ENCODE data around the gene CNIH1.
A peak's percentile ranks its signal among the peaks of the same experiment; 100 is the strongest.

Gene CNIH1

DNA sequence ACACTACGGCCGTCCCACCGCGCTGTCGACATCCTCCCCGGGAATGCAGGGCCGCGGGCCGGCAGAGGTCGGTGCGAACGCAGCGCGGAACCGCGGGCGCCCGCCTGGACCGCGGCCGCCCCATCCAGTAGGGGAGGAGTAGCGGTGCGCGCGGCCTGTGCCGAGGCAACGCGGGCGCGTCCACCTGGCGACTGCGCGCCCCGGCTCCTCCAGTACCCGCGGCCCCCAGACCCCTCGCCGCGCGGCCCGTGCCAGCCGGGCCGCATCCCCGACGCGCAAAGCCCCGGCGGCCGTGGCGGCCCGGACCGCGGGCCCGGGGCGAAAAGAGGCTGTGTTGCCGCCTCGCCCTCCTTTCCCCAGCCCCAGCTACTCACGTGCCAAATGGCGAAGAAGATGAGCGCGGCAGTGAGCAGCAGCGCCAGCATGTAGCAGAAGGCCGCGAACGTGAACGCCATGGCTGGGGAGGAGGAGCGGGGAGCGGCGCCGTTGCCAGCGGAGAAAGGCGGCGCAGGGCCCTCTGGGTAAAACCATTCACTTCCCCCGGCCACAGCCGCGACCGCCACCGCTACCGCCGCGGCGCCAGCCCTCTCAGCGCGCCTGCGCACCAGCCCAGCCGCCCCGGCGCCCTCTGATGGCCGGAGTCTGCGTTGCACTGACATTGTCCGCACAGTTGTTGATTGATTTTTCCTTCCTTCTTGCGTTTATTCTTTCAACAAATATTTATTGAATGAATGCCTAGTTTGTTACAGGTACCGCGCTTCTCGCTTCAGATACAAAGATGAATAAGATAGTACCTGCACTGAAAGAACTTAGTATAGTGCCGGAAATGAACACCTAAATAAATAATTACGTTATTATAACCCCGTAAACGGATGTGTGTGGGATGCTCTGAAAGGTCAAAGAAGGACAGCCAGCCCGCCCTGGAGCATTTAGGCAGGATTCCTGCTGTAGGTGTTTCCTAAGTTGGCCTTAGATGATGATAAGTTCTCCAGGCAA is at the start of gene CNIH1:
Gene CNIH1, minus strand, starts transcription at position 502 of the 996 bp plus-strand sequence. Its CDS starts 47 bp downstream, at position 455.
- peak; percentile 58 for DNase-seq (ENCODE audit: low read depth)

DNA sequence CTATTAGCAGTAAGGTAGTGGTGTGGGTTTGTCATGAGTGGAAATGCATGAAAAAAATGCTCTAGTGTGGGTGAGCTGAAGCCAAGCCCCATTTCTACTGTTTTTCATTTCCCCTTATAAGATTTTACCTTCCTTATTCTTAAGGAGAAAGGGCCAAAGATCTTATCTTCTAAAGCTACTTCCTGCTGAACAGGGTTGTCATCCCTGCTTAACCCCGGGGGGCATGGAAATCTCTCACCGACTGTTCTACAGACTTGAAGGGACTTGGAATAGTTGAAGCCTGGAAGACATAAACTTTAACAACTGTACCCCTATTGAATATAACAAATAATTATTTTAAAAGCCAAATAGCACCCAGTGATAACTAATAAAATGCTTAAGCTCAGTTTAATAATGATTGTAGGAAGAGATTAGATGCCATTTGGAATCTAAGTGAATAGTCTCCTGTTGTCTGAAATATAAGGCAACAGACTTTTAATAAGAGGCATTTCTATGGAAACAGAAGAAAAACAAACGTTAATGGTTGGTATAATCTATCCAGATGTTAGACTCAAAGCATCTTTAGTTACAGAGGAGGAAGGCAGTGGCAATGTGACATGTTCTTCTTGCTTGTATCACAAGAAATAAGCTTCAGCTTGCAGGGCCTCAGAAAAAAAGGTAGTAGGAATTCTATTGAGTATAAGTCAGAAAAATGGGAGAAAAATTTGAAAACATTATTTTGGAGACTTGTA is 49.4 kb upstream of the CNIH1 start:
- DNase-seq (ENCODE audit: low read depth): no peak

GRCh38 chr14:54489731-54490444 is 48.7 kb upstream of the CNIH1 start:
- DNase-seq (ENCODE audit: low read depth): no peak

DNA sequence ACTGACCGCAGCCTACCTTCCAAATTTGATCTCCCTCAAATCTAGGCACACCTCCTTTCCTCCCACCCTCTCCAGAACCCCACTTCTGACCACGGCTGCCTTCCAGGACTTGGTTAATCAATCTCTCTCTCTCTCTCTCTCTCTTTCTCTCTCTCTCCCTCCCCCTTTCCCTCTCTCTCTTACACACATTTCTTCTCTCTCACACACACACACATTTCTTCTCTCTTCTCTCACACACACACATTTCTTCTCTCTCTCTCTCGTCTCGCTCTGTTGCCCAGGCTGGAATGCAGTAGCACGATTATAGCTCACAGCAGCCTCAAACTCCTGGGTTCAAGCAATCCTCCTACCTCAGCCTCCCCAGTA is 48.1 kb upstream of the CNIH1 start:
- DNase-seq (ENCODE audit: low read depth): no peak

GRCh38 chr14:54488646-54489317 is 47.6 kb upstream of the CNIH1 start, which contains the start of gene GMFB:
Gene GMFB (minus strand): TSS chr14:54488980. CDS start chr14:54488927, 53 bp downstream.
- DNase-seq (ENCODE audit: low read depth): peak; percentile 68

DNA sequence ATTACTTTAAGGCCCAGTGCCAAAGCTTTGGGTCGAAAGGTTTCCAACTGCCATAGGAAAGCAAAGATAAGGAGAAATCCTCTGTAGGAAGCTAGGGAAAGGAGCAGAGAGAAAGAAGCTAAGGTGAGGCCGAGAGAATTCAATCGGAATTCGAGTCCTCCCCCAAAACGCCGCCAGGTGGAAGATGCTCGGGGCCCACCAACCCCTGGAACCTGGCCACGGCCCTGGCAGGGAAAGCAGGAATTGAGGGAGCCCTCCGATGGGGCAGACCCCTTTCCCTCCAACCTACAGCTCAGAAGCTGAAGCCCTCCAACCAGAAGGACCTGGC is 47.1 kb upstream of the CNIH1 start:
- no peak for DNase-seq (ENCODE audit: low read depth)

- no peak for DNase-seq (ENCODE audit: low read depth)
Measured at GRCh38 chr14:54487771-54488170, 46.6 kb upstream of the CNIH1 start.

- no peak for DNase-seq (ENCODE audit: low read depth)
Measured at GRCh38 chr14:54486685-54487084, 45.5 kb upstream of the CNIH1 start.

GRCh38 chr14:54483846-54484245 is 42.7 kb upstream of the CNIH1 start:
- DNase-seq (ENCODE audit: low read depth): no peak

GRCh38 chr14:54483073-54483745 is 42.0 kb upstream of the CNIH1 start:
- DNase-seq (ENCODE audit: low read depth): no peak

DNA sequence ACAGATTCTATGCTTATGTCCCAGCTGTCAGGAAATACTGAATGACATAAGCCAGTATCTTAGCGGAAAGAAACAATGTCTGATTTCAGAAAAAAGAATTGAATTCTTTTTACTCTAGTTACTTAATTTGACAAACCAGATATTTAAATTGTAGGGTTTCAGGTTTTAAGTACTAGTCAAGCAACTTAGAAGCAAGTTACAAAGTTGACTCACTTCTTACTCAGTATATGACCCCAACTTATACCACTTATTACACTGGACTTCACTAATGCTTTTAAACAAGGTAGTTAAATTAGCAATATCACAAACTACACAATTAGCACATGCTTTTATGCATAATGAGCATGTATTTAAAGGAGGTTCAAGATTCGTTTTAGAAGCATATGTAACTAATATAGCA is 40.5 kb upstream of the CNIH1 start:
- no peak for DNase-seq (ENCODE audit: low read depth)

DNA sequence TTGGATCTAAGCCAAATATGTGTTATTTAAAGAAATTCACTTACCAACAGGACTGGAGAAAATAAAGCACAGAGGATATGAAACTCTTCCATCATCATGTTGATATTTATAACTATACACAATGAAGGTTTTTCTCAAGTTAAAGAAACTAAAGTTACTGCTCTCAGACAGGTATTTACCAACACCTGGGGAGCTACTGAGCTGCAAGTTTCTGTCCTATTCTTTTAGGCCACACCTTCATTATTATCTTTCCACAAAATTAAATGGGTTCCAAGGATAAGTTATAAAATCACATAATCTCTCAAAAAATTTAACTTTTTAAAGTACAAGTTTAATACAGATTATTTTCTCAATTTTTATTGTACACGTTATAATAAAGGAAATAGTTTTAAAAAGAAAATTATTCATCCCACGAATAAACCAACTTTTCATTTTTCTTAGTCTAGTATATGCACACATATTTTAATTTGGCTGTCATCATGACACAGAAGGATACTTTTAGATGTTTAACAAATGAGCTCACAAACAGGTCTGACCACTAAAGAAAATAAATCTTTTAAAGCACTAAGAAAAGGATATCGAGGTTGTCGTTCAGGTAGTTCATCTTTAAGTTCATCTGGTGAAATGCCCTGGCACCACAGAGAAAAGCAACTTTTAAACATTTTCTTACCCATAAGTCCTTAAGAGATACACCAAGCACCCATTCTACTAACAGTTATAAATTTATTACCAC is 39.8 kb upstream of the CNIH1 start:
- no peak for DNase-seq (ENCODE audit: low read depth)

DNA sequence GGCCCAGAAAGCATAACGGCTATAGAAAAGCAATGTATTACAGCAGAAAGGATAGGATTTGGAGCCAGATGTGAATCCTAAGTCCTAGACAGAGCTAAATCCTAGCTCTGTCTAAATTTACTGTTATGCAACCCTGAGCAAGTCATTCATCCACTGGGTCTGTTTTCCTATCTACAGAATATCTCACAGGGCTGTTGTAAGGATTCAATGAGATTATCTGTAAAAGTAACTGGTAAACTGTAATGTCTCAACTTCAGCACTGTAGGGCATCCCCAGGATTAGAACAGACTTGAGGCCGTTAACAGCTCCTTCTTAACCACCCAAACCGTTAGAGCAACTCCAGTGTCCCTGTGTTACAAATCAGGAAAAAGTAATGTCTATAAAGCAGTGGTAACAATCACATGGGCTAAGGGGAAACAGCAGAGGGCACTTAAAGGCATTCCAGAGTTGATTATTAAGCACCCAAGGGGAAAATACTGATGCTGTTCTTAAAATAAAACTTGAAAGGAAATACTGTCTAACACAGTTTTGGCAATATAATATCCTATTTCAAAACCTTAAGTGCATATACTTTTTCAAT is 37.6 kb upstream of the CNIH1 start:
- DNase-seq (ENCODE audit: low read depth): no peak

- no peak for DNase-seq (ENCODE audit: low read depth)
Measured at GRCh38 chr14:54475911-54476310, 34.7 kb upstream of the CNIH1 start.

- DNase-seq (ENCODE audit: low read depth): no peak
Measured at GRCh38 chr14:54475187-54475899, 34.2 kb upstream of the CNIH1 start.

GRCh38 chr14:54474232-54474793 is 33.1 kb upstream of the CNIH1 start:
- DNase-seq (ENCODE audit: low read depth): no peak

GRCh38 chr14:54472315-54472714 is 31.1 kb upstream of the CNIH1 start:
- DNase-seq (ENCODE audit: low read depth): no peak

DNA sequence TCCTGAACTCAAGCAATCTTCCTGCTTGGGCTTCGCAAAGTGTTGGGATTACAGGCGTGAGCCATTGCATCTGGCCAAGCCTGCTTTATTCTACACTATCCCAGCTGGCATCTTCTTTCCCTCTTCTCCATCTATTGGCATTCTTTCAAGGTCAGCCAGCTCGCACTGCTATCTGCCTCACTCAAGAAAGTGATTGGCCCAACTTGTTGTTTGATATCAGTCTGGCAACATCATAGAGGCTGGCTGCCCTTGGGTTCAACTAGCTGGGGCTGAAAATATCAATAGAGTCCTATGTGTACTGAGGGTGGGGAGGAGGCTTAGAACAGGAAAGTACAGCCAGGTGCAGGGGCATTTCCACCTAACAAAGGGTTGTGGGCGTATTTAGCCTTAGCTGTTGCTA is 30.5 kb upstream of the CNIH1 start:
- no peak for DNase-seq (ENCODE audit: low read depth)

GRCh38 chr14:54470701-54471100 is 29.5 kb upstream of the CNIH1 start:
- no peak for DNase-seq (ENCODE audit: low read depth)

All from CMK (cell line).